Kidney glomerular epithelial cell (primary cell): ENCODE data around the gene DUOXA2.

Experiments used
- DNase-seq: peaks from one replicate; lab custom pipeline; 2025; lab: John Stamatoyannopoulos, UW

Gene DUOXA2

GRCh38 chr15:45162771-45163507 is 48.8 kb downstream of the DUOXA2 start:
- DNase-seq: peak; percentile 59

- DNase-seq: no peak
Measured at GRCh38 chr15:45163508-45163856, 49.4 kb downstream of the DUOXA2 start.

- DNase-seq: no peak
Measured at GRCh38 chr15:45164914-45165313, 50.8 kb downstream of the DUOXA2 start.

- no peak for DNase-seq
Measured at GRCh38 chr15:45165536-45165935, 51.4 kb downstream of the DUOXA2 start.

GRCh38 chr15:45166834-45167630 is 52.9 kb downstream of the DUOXA2 start:
- peak; percentile 59 for DNase-seq

- no peak for DNase-seq
Measured at GRCh38 chr15:45167631-45168205, 53.6 kb downstream of the DUOXA2 start.
